GM21447 (cell line): Measurements from ENCODE around the gene PIK3C3.

Experiments
- ATAC-seq: cut with Tn5 transposase; IDR thresholded peaks from one replicate; pipeline ENCODE4 v1.9.1; 2021; ENCODE audit not compliant: unreplicated experiment

PIK3C3 gene

DNA sequence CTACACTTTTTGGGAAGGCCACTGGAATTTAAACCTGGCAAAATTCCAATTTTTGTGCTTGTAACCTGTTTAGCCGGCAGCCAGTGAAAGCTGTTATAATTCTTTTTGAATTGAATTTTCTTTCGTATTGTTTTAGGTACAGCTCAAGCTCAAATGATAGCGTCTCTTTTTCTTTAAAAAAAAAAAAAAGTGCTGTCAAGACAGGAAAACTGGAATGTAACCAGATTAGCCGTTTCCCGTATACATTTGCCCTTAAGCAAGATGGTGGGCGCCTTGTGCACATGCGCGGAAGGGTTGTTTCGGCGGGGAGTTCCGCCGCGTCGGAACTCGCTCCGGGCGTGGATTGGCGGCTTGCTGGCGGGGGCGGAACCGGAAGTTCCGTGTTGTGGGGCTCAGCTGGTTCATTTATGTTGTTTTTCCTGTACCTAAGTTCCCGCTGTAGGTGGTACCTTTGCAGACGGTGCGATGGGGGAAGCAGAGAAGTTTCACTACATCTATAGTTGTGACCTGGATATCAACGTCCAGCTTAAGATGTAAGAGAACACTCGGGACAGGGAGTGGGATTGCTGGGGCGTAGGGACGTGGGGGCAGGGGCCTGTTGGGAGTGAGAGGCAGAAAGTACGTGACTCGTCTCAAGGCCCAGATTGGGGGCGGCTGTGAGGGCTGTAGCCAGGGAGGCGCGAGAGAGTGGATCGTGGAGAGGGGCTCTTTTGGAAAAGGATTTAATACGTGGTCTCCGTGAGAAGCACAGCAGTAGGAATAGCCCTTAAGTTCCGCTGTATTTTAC, at the start of gene PIK3C3:
PIK3C3 (plus strand) TSS at position 408 of the 787 bp plus-strand sequence; CDS start at position 466, 58 bp downstream.
- peak; percentile 96 for ATAC-seq

DNA sequence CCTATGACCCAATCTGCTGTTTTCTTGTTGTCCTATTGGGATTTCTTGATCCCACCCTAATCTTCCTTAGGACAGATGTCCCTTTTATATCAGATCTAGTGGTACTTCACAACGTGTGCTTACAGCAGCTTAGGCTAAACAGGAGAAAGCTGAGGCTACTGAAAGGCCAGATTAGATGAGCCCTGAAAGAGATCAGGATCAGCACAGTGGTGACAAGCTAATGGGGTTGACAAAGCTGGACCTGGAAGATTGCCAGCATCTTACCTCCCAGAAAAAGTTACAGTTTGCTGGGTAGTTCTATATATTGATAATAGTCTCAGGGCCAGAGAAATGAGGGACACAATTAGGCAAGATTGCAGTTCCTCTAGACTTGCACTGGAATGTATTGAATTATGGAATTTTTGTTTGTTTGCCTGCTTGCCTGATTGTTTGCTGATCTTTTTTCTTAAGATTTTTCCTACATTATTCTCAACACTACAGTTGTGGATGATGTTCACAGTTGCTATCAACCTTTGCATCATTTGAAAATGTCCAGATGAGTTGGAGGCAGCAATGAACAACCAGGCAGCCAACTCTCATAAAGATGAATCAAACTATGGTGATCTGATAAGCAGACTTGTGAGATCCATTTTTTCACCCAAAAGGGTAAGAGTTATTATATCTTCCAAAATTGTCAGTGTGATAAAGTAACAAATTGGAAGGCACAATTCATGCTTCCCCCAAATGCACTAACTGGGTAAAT, 49.1 kb upstream of the PIK3C3 start:
- ATAC-seq, result no peak

DNA sequence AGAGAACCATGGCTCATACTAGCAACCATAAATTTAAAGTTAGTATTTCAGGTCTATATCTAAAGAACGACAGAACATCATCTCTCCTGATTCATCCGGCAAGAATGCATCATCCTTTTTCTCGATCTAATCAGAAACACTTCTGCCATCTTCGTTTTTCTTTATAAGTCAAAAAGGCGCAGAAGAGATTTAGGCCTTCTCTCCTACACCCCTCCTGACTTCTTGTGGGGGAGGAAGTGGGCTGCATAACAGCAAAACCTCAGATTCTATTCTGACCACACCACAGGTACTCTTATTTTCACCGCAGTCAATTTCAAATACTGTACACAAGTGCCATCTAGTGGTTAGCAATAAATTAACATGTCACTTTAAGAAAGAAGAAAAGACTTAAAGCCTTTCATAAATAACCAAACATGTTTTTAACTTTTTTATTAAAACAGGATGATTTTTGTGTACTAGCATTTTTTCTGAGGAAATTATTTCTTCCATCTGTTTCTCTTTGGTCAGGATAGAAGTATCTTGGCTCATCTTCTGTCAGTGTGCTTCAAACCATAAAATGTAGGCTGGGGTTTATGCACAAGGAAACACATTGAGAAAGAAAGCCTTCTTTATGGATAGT, 48.4 kb upstream of the PIK3C3 start:
- ATAC-seq, result peak; percentile 91

DNA sequence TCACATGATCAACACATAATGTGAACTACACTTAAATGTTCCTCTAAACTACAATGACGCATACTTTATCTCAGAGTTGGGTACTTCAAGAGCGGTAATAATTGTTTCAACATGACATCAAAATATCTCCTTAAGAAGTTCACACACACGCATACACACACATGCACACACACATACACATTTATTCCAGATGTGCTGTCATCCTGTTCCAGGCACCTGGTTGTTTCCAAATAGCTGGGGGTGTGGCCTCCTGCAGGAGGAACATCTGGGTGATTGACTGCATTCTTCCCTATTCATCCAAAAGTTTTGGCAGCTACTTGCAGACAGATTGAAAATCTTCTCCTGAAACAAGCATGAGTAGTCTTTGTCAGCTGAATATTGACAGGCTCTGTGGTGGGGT, 37.9 kb upstream of the PIK3C3 start:
- no peak for ATAC-seq

DNA sequence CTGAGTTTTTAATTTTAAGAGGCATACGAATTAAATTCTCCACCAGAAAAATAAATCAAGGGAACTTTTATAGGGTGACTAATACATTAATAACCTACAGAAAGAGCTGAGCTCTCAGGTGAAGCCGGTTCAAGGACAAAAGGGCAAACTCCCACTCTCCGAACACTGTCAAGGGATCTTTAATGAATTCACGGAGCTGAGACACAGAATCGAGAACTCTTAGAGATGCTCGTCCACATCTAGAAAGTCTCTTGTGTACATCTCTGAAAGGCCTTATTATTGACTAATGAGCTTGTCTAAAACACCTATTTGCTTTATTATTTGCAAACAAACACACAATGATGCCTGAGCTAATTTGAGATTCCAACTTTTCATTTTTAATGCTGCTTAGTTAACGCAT, 33.3 kb upstream of the PIK3C3 start:
- ATAC-seq, result no peak

DNA sequence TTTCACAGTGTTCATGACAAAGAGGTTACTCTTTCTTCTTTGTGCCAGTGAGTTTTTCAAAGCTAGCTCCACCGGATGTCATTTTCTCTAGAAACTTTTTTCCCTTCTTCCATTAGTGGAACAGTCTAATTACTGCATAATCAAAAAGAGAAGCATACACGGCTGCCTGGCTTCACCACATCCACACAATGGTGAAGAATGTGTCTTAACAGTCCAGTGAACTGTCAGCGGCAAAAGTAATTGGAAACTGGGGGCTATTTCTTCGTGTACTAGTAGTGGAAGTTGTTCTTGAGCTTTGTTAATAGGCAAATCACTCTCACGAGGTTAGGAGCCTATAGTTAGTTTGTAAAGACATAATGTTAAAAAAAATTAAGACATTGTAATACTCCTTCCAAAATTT, 32.9 kb upstream of the PIK3C3 start:
- no peak for ATAC-seq

DNA sequence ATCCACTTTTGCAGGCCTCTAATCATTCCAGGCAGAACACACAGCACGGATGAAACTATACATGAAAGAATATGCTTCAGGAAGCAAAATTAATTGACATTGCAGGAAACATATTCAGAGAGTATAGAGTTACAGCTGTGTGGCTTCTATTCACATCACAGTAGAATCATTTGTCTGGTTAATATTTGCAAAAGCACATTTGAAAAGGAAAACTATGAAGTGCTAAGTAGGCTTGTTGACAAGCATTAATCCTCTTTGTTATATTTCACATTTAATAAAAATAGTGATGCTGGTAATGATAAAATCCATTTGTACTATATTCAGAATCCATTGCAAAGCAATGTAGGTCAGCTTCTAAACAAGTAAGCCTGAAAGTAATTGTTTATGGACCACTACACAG, 32.2 kb upstream of the PIK3C3 start:
- no peak for ATAC-seq

DNA sequence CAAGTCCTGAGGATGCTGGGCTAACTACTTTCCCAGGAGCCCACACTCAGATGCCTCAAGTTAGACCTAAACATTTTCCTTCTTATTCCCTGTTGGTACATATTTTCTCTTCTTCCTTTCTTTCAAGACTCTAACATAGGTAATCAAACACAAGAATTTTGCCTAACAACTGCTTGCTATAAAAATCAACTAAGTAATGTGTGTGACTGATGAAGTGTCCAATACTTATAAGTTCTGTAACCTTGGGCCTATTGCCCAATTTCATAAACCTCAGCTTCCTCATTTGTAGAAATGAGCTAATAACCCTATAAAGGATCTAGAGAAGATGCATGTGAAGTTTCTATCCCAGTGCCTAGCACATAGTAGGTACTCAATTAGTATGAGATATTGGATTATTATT, 31.6 kb upstream of the PIK3C3 start:
- ATAC-seq, result no peak

DNA sequence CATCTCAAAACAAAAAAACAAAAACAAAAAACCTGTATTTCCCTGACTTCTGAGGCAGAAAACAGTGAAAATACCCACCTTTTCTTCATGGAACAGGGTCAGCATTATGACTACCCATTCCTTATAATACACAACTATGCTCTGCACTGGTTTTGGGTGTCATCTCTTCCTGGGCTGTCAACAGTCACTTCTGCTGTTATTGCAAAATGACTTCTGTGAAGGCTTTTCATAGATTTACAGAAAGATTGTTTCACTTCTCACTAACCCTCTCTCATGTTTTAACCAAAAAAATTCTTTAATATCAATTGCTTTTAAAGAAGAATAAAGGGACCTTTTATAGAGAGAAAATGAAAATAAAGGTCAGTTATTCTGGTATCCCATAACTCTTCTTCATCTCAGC, 26.5 kb upstream of the PIK3C3 start:
- no peak for ATAC-seq

DNA sequence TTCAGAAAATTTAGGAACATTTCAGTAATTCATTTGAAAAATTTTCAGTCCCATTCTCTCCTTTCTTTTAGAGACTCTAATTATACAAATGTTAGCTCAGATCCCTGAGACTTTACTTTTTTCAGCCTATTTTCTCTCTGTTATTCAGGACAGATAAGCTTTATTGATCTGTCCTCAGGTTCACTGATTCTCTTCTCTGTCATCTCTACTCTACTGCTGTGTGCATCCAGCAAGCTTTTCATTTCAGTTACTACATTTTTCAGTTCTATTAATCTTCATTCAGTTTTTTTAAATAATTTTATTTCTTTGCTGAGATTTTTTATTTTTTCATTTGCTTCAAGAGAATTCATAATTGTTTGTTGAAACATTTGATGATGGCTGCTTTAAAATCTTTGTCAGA, 22.1 kb upstream of the PIK3C3 start:
- ATAC-seq, result no peak

DNA sequence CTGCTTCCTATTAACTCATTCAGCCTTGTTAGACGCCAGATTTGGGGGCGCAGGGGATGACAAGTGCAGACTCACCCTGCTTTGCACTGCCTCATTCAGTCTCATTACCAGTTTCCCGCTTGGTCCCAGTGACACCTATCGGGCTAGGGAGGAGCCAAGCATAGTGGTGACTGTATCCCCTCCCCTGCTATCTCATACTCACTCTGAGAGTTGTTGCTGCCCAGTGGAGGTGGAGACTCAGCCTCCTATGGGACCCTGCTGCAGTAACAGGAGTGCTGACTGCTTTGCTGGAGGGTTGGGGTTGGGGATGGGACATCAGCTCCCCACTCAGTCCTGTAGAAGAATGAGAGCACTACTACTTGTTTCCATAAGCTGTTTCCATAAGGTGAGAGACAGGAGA, 21.3 kb upstream of the PIK3C3 start:
- no peak for ATAC-seq

DNA sequence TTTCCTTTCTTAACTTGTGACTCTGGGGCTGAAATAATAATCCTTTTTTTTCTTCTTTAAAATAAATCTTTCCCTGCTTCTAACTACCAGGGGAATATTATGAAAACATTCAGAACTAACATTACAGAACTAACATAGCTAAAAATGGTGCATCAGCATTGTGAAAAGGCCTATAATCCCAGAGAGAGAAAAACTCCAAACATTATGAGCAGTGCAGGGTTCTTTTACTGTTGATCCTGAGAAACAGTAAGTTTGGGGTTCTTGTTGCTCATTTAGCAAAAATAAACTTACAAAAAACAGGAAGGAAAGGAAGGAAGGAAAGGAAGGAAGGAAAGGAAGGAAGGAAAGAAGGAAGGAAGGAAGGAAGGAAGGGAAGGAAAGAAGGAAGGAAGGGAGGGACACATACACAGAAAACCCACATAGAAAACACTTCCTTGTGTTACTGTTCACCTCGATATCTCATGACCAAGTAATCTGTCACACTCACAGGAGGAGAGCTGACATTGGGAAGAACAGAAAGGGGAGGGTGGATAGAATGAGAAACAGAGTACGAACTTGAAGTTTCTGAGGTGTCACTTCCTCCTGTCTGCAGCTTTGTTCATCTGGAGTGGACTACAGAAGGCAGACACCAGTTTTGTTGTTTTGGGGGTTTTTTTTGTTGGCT, 18.4 kb upstream of the PIK3C3 start:
- ATAC-seq, result peak; percentile 79

DNA sequence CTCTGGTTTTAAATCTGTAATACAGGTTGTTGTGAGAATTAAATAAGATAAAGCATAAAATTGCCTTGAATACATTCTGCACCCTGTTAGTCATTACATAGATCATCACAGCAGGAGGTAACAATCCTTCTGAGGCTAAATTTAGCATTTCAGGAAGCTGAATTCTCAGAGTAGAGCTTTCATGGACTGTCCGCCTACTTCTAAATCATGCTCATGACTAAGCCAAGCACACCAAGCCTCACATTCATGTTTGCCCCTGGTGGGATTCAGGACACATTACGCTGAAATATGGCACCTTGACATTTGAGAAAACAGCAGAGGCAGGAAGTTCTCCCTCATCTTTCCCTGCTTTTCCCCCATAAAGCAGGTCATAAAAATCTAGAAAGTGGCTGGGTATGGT, 16.6 kb upstream of the PIK3C3 start:
- ATAC-seq, result no peak

DNA sequence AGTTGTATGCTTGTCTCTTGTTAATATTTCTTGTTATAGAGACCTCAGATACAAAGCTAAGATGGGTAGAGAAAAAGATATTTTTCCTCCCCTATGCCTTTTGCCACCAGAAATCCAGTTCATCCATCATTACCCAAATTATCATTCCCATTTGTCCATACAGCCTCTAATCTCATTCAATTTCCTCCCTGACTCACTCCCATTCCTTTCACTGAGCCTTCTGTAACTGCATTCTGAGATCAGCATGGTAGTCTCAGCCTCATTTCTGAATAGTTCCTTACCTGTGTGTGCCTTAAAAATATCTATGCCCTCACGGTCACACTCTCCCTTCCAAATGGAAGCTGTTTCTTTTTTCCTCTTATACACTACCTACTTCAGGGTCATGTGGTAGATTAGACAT, 15.7 kb upstream of the PIK3C3 start:
- no peak for ATAC-seq

DNA sequence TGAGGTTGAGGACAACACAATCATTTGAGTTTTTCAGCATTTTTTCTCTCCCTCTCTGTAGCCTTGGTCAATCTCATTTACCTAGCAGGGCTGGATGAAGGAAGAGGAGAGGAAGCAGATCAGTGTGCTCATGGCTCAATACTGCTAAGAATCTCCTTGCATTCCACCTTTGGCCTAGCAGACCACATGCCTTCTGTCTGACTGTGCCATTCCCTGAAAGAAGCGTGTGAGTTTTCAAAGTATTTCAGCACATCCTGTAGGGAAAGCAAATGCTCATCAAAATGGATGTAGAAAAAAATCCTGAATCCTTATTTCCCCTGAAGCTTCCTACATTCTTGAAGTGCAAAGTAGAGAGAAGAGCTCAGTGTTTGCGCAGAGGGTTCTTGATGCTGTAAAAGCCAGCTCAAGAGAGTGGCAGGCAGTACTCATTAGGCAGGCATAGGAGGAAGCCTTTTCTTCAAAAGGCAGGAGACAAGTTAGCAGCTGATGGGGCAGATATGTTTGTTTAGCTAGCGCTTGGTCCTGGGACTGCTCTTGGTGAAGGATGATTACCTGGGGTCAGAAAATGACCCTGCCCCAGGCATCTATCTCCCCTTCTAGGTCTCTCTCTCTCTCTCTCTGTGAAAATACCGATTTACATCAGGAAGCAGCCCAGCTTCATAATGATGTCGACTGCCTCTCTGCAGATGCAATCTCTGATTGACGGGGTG, 14.4 kb upstream of the PIK3C3 start:
- ATAC-seq, result no peak

DNA sequence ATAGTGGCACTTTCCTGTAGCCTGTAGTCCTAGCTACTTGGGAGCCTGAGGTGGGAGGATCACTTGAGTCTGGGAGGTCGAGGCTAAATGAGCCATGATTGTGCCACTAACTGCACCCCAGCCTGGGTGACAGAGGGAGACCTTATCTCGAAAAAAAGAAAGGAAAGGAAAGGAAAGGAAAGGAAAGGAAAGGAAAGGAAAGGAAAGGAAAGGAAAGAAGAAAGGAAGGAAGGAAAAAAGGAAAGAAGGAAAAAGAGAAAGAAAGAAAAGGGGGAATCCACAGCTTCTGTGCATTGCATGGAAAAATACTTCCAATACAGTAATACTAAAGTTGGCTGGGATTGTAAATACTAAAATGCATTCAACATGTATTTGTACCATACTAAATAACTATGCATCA, 12.8 kb upstream of the PIK3C3 start:
- ATAC-seq, result no peak

DNA sequence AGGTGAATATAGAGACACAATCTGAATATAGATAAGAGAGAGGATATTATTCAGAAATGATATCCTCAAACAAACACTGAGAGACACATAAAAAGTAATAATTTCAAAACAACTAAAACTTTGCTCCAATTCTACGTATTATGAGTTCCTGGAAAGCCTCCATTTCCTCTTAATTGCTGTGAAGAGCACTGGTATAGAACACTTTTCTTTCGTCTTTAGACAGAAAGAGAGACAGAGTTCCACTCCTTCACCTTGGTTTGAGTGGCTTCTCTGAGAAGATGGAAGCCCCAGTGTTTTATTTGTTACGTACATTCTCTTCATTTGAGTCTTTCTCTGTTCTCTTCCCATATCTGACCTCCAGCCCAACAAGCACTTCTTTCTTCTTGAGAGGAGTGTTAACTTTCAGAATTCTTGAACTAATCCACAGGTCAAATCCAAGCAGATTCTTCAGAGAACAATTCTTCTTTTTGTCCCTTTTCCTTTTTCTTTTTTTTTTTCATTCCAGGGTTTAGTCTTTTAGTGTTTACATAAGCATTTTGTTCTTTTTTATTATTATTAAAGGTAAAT, 6.4 kb upstream of the PIK3C3 start:
- ATAC-seq, result no peak

DNA sequence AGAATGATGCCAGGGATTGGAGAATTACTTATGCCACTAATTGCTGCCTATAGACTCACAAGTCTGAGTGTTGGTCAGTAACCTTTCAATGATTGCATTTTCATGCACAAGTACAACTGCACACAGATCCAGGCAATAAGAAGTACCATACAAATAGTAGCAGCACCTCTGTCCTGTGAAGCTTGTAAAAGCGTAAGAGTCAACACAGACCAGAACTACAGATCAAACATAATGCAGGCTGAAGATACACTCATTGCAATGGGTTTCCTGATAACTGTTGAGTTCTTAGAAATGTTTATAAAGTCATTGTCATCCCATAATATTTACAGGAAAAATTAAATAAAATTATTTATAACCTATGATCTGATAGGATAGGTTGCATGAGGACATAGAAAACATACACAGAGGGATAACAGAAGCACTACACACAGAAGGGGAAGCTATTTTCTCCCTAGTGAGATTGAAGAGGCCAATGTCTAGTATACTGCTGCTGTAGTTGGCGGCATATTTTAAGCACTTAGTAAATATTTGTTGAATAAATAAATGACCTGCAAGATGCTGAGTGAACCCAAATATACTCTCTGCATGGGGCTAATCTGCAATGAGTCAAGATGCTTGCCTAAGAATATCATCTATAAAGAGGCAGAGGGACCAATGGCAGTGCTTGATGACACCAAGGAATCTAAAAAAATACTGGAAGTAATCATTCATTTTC, 5.7 kb upstream of the PIK3C3 start:
- no peak for ATAC-seq

DNA sequence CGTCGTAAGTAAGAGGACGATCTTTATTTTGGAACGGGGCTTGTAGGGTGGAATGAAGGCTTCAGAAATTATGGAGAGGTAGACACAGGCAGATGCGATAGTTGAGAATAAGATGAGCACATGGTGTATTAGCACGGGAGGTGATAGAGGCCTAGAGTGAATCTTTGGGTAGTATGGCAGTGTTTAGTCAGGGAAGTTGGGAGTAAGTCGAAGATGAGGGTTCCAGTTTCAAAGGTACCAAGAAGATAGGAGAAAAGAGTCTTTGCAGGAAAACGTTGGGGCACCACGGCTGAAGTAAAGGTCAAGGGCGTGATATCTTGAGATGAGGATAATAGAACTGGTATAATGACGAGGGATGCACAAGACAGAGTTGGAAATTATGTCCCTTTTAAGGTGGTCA, 654 bp downstream of the PIK3C3 start:
- no peak for ATAC-seq

DNA sequence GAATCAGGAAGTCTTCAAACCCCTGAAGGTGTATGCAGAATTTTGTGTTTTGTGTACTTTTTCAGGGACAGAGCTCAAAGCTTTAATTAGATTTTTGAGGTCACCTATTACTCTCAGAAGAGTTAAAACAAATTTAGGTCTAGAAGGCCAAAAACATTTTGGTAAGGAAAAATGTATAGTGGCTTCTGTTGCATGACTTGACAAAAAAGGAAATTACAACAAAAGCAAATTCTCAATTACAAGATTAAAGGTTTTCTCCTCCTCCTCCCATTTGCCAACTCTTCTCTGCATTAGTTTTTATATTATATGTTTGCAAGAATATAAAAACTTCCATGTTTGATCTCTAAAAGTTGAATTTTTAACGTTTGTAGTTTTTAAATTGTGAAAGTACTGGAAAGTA, 4.0 kb downstream of the PIK3C3 start:
- ATAC-seq, result no peak
